CD4-positive, alpha-beta T cell (primary cell): Measurements from ENCODE around the gene COA5. TPM values are rescaled to one million over a fixed set of nuclear protein-coding genes. Genes with fewer than 3 reads are reported as not detected.

Experiments used
- ATAC-seq: fragments of 200-7000 bp; cut with Tn5 transposase; one replicate; pipeline ENCODE4 v1.10.0; 2022; ENCODE audit warnings: mild to moderate bottlenecking; ENCODE audit not compliant: poor library complexity
- CTCF ChIA-PET: fragments of 350-600 bp; sonication (Branson Sonifier 250); formaldehyde crosslinking; loops from one replicate; lab custom pipeline; 2021; ENCODE audit warnings: antibody characterized with exemption, inconsistent platforms; lab: Charles Lee
- POLR2A ChIA-PET: fragments of 350-600 bp; sonication (Branson Sonifier 250); formaldehyde crosslinking; loops from one replicate; lab custom pipeline; 2021; ENCODE audit warnings: antibody characterized with exemption, inconsistent platforms; lab: Charles Lee
- DNase-seq, 14 experiments: peaks; one replicate each; pipeline ENCODE4 v3.0.0-alpha.2; 2013 to 2020; ENCODE audit warnings: mixed read lengths in 2 of 14
- H3K27ac ChIP-seq, 2 donors: one replicate each; pipeline versions ENCODE4 v1.5.1 to v1.7.0; 2013; ENCODE audit warnings: low read length in 2 of 2, low read depth in 1 of 2, mild to moderate bottlenecking in 1 of 2
- H3K27me3 ChIP-seq, 2 experiments: 1 replicate in 1 of 2; 2 replicates in 1 of 2; pipeline versions ENCODE4 v1.6.1 to v1.7.0; 2013; ENCODE audit warnings: low read length in 2 of 2, control low read depth in 1 of 2, mild to moderate bottlenecking in 1 of 2, moderate library complexity in 1 of 2; ENCODE audit not compliant: insufficient read depth in 2 of 2, control insufficient read depth in 1 of 2
- H3K36me3 ChIP-seq: one replicate; pipeline ENCODE4 v1.6.1; 2013; ENCODE audit warnings: low read length, control low read depth; ENCODE audit not compliant: insufficient read depth
- H3K4me1 ChIP-seq: one replicate; pipeline ENCODE4 v1.6.1; 2013; ENCODE audit warnings: low read length, control low read depth; ENCODE audit not compliant: insufficient read depth
- H3K4me3 ChIP-seq: one replicate; pipeline ENCODE4 v1.5.1; 2013; ENCODE audit warnings: mild to moderate bottlenecking, low read length, moderate library complexity
- H3K9me3 ChIP-seq, 2 experiments: 1 replicate in 1 of 2; 2 replicates in 1 of 2; pipeline versions ENCODE4 v1.6.1 to v1.7.0; 2013; ENCODE audit warnings: low read length in 2 of 2, mild to moderate bottlenecking in 2 of 2, control low read depth in 1 of 2, moderate library complexity in 1 of 2; ENCODE audit not compliant: control insufficient read depth in 1 of 2, insufficient read depth in 1 of 2
- H3K27ac Mint-ChIP-seq: one replicate; pipeline ENCODE4 v1.8.0; 2020; ENCODE audit warnings: mixed read lengths
- H3K27me3 Mint-ChIP-seq: one replicate; pipeline ENCODE4 v1.8.0; 2021; ENCODE audit warnings: mixed read lengths
- H3K36me3 Mint-ChIP-seq: one replicate; pipeline ENCODE4 v1.8.0; 2021; ENCODE audit warnings: low read depth, mixed read lengths
- H3K4me1 Mint-ChIP-seq: one replicate; pipeline ENCODE4 v1.8.0; 2021; ENCODE audit warnings: low read depth, mixed read lengths
- H3K4me3 Mint-ChIP-seq: one replicate; pipeline ENCODE4 v1.8.0; 2020; ENCODE audit warnings: mild to moderate bottlenecking, mixed read lengths
- H3K9me3 Mint-ChIP-seq: one replicate; pipeline ENCODE4 v1.8.0; 2020; ENCODE audit warnings: mixed read lengths
- CTCF ChIP-seq: fragments of 200-600 bp; IDR thresholded peaks from one replicate; pipeline ENCODE4 v1.8.0; 2022; ENCODE audit warnings: antibody characterized with exemption, mild to moderate bottlenecking
- intact Hi-C, 2 experiments: fragments of 100-400 bp; cut with DNase I in 1 of 2; cut with micrococcal nuclease in 1 of 2; formaldehyde crosslinking; loops; one replicate each; pipeline versions ENCODE4 v1.15.1 to v1.9.0; 2023 to 2025; cut with DNase I, micrococcal nuclease
- total RNA-seq, 174 experiments: library from RNA in 2 of 174; stranded (reverse) in 2 of 174; gene quantifications; one replicate each; pipeline ENCODE4 v1.2.3 and lab custom pipeline; 2021 to 2026

COA5 gene
- total RNA-seq, 2 experiments from 2014 or later = 29.2 to 30.1 TPM

GRCh38 chr2:98571796-98572195 is 36.5 kb downstream of the COA5 start:
- no peaks in the 10 kb centered on the region for H3K27me3 ChIP-seq
- ATAC-seq = no peak
- peaks cover 93% of the 10 kb centered on the region for H3K36me3 Mint-ChIP-seq
- ChIA-PET CTCF (no interaction called here), POLR2A (no interaction called here)
- H3K9me3 Mint-ChIP-seq = no peaks in the 10 kb centered on the region
- no peaks in the 10 kb centered on the region for H3K27me3 Mint-ChIP-seq
- no peaks in the 10 kb centered on the region for H3K4me1 Mint-ChIP-seq
- no peak for TF ChIP-seq CTCF
- H3K27ac ChIP-seq = no peak overlapping the region
- intact Hi-C loops = no loop called here
- no peak overlapping the region for H3K4me3 Mint-ChIP-seq
- no peak for DNase-seq
- no peak overlapping the region for H3K4me3 ChIP-seq
- no peak overlapping the region for H3K27ac Mint-ChIP-seq
- no peaks in the 10 kb centered on the region for H3K9me3 ChIP-seq
- H3K36me3 ChIP-seq = peaks cover 99% of the 10 kb centered on the region
- no peaks in the 10 kb centered on the region for H3K4me1 ChIP-seq

GRCh38 chr2:98571121-98571701 is 37.1 kb downstream of the COA5 start:
- no peak for ATAC-seq
- no peaks in the 10 kb centered on the region for H3K27me3 Mint-ChIP-seq
- no peak overlapping the region for H3K4me3 Mint-ChIP-seq
- TF ChIP-seq CTCF = no peak
- Histone ChIP-seq H3K36me3 (peaks cover 99% of the 10 kb centered on the region), H3K27me3 (no peaks in the 10 kb centered on the region), H3K27ac (no peak overlapping the region), H3K9me3 (no peaks in the 10 kb centered on the region), H3K4me1 (no peaks in the 10 kb centered on the region), H3K4me3 (no peak overlapping the region)
- no peaks in the 10 kb centered on the region for H3K4me1 Mint-ChIP-seq
- POLR2A ChIA-PET = no interaction called here
- intact Hi-C loops = no loop called here
- H3K27ac Mint-ChIP-seq = no peak overlapping the region
- DNase-seq = no peak
- peaks cover 93% of the 10 kb centered on the region for H3K36me3 Mint-ChIP-seq
- CTCF ChIA-PET = no interaction called here
- no peaks in the 10 kb centered on the region for H3K9me3 Mint-ChIP-seq

GRCh38 chr2:98570356-98570755 is 38.0 kb downstream of the COA5 start:
- H3K36me3 ChIP-seq = peaks cover 99% of the 10 kb centered on the region
- H3K27me3 ChIP-seq = no peaks in the 10 kb centered on the region
- TF ChIP-seq CTCF = no peak
- H3K27ac Mint-ChIP-seq = no peak overlapping the region
- POLR2A ChIA-PET = interaction anchor here (0.5 kb wide), 1 partner anchor 79 kb away, joined by 3 read pairs; no protein-coding TSS in a partner anchor
- intact Hi-C loops = no loop called here
- no peaks in the 10 kb centered on the region for H3K9me3 ChIP-seq
- no peak overlapping the region for H3K27ac ChIP-seq
- H3K4me1 Mint-ChIP-seq = no peaks in the 10 kb centered on the region
- no peaks in the 10 kb centered on the region for H3K9me3 Mint-ChIP-seq
- no peaks in the 10 kb centered on the region for H3K4me1 ChIP-seq
- H3K27me3 Mint-ChIP-seq = no peaks in the 10 kb centered on the region
- peaks cover 93% of the 10 kb centered on the region for H3K36me3 Mint-ChIP-seq
- DNase-seq = no peak
- no peak overlapping the region for H3K4me3 ChIP-seq
- ATAC-seq = no peak
- CTCF ChIA-PET = no interaction called here
- H3K4me3 Mint-ChIP-seq = no peak overlapping the region
